GM12878 (cell line): Measurements from ENCODE around the gene KIAA0825. TPM values are rescaled to one million over a fixed set of nuclear protein-coding genes. Genes with fewer than 3 reads are reported as not detected.

ENCODE experiments used
- ATAC-seq: fragments of 200-7000 bp; cut with Tn5 transposase; 3 replicates; pipeline ENCODE4 v1.9.1; 2020; ENCODE audit warnings: mild to moderate bottlenecking, moderate library complexity
- BruUV-seq: library from RNA; stranded (reverse); fragments of 400-500 nt; replicated peaks from 2 replicates; lab custom pipeline; 2021; lab: Mats Ljungman, UMichigan
- CTCF ChIA-PET: fragments of 300-600 bp; sonication (Branson Sonifier 250); formaldehyde crosslinking; extraction: SDS; loops from one replicate; lab custom pipeline; 2021; ENCODE audit warnings: inconsistent platforms; lab: Yijun Ruan, JAX
- POLR2A ChIA-PET: fragments of 350-600 bp; formaldehyde crosslinking; extraction: SDS; loops from one replicate; lab custom pipeline; 2021; ENCODE audit warnings: inconsistent platforms; lab: Charles Lee
- RAD21 ChIA-PET: fragments of 300-600 bp; sonication (Branson Sonifier 250); formaldehyde crosslinking; loops from one replicate; lab custom pipeline; 2023; ENCODE audit warnings: antibody characterized with exemption; ENCODE audit not compliant: unreplicated experiment; lab: Charles Lee
- SMC1A ChIA-PET: fragments of 300-600 bp; sonication (Branson Sonifier 250); formaldehyde crosslinking; loops from one replicate; lab custom pipeline; 2023; ENCODE audit not compliant: unreplicated experiment, uncharacterized antibody; lab: Charles Lee
- DNase-seq: peaks from one replicate; pipeline ENCODE4 v3.0.0-alpha.2; 2011; ENCODE audit warnings: low read depth, low spot score
- FAIRE-seq: peaks from 3 replicates; lab custom pipeline; 2011; peaks lifted over from hg19 to GRCh38; lab: Jason Lieb, UNC
- H2AFZ ChIP-seq: 2 replicates; pipeline ENCODE4 v1.6.0; 2011; ENCODE audit warnings: low read depth, low read length, control low read depth; ENCODE audit not compliant: control insufficient read depth
- H3K27ac ChIP-seq: 2 replicates; pipeline ENCODE4 v1.5.1; 2011; ENCODE audit warnings: control low read depth; ENCODE audit not compliant: control insufficient read depth, insufficient read depth
- H3K27me3 ChIP-seq, 2 experiments: replicated peaks in 1 of 2; 2 replicates each; pipeline versions ENCODE4 v1.6.0 to v1.6.1; 2011; ENCODE audit warnings: low read length in 1 of 2; ENCODE audit not compliant: control insufficient read depth in 2 of 2, insufficient read depth in 2 of 2
- H3K36me3 ChIP-seq, 2 experiments: 2 replicates each; pipeline ENCODE4 v1.5.1; 2011; ENCODE audit warnings: low read length in 1 of 2; ENCODE audit not compliant: control insufficient read depth in 2 of 2, insufficient read depth in 2 of 2
- H3K4me1 ChIP-seq: 2 replicates; pipeline ENCODE4 v1.6.1; 2011; ENCODE audit warnings: mild to moderate bottlenecking, low read length, moderate library complexity, mixed read lengths; ENCODE audit not compliant: control insufficient read depth, insufficient read depth
- H3K4me2 ChIP-seq: 2 replicates; pipeline ENCODE4 v1.6.0; 2011; ENCODE audit warnings: control low read depth; ENCODE audit not compliant: control insufficient read depth, insufficient read depth
- H3K4me3 ChIP-seq: fragments of 200-600 bp; sonication (generic); 2 replicates; pipeline ENCODE4 v1.5.1; 2016
- H3K79me2 ChIP-seq: 2 replicates; pipeline ENCODE4 v1.6.0; 2011; ENCODE audit warnings: low read length; ENCODE audit not compliant: control insufficient read depth, insufficient read depth
- H3K9ac ChIP-seq: 2 replicates; pipeline ENCODE4 v1.8.0; 2011; ENCODE audit warnings: low read length, control low read depth, mixed read lengths; ENCODE audit not compliant: control insufficient read depth, insufficient read depth
- H3K9me3 ChIP-seq: replicated peaks from 3 replicates; pipeline ENCODE4 v1.5.1; 2011; ENCODE audit warnings: mild to moderate bottlenecking, low read length; ENCODE audit not compliant: control insufficient read depth, insufficient read depth
- H4K20me1 ChIP-seq: 2 replicates; pipeline ENCODE4 v1.6.0; 2011; ENCODE audit not compliant: control insufficient read depth, insufficient read depth
- EED ChIP-seq: sonication (generic); IDR thresholded peaks from 2 replicates; pipeline ENCODE4 v1.6.1; 2016; ENCODE audit warnings: antibody characterized with exemption, low read depth
- FOS ChIP-seq: IDR thresholded peaks from 3 replicates; pipeline ENCODE4 v1.6.1; 2011; ENCODE audit warnings: borderline replicate concordance; ENCODE audit not compliant: insufficient read length; ENCODE audit errors: extremely low read depth
- IKZF1 ChIP-seq: fragments of 450-650 bp; conservative IDR thresholded peaks from 2 replicates; pipeline ENCODE4 v1.6.1; 2017; ENCODE audit warnings: antibody characterized with exemption, mild to moderate bottlenecking
- RAD21 ChIP-seq: IDR thresholded peaks from 2 replicates; pipeline ENCODE4 v1.6.1; 2011; ENCODE audit warnings: mild to moderate bottlenecking, low read depth, low read length, moderate library complexity; ENCODE audit not compliant: insufficient read depth
- SREBF1 ChIP-seq: IDR thresholded peaks from 2 replicates; pipeline ENCODE4 v1.6.1; 2012; ENCODE audit warnings: mild to moderate bottlenecking, low read length
- WGBS: methylation state at CpG from one replicate; pipeline ENCODE4 v1.1.6; 2016; ENCODE audit warnings: low lambda C conversion rate; ENCODE audit not compliant: insufficient replicate concordance, insufficient coverage; ENCODE audit errors: missing lambda C conversion rate; 5-methylcytosine and 5-hydroxymethylcytosine counted together
- in situ Hi-C: fragments of 300-500 bp; cut with MboI; formaldehyde crosslinking; loops from 9 replicates; pipeline ENCODE4 v1.14.3; 2018; ENCODE audit warnings: mixed read lengths
- intact Hi-C: fragments of 100-400 bp; cut with micrococcal nuclease; formaldehyde crosslinking; loops from one replicate; pipeline ENCODE4 v1.14.2; 2022; ENCODE audit not compliant: unreplicated experiment
- polyA plus RNA-seq, 11 experiments: library from polyadenylated mRNA; depleted of rRNA in 4 of 11; unstranded in 6 of 11; stranded (reverse) in 5 of 11; fragments of >200 nt; fragmentation: Nextera tagmentation in 4 of 11; fragmentation: Illumina TruSeq in 1 of 11; extraction: Ambion mirVana in 4 of 11; extraction: Trizol in 1 of 11; gene quantifications; 1 replicate in 1 of 11; 2 replicates in 10 of 11; pipeline versions ENCODE4 v1.2.1 to v1.2.3, GENCODE V29; 2011 to 2016; ENCODE audit warnings: inconsistent platforms in 2 of 11, missing spikeins in 2 of 11, low read depth in 1 of 11
- total RNA-seq, 4 experiments: library from RNA; depleted of rRNA in 3 of 4; stranded (reverse); fragments of >200 nt in 3 of 4; fragmentation: Illumina TruSeq in 1 of 4; extraction: Trizol in 1 of 4; gene quantifications; 2 replicates each; pipeline versions ENCODE4 v1.2.1 to v1.2.3, GENCODE V29; 2013 to 2021
- TF ChIP-seq, protein P1 (sequence below): IDR thresholded peaks from 2 replicates; pipeline ENCODE4 v1.6.1; 2011; ENCODE audit warnings: low read depth, mild to moderate bottlenecking, low read length, moderate library complexity, borderline replicate concordance; ENCODE audit errors: extremely low read depth
- TF ChIP-seq, protein P2 (sequence below): IDR thresholded peaks from 2 replicates; pipeline ENCODE4 v1.6.1; 2011; ENCODE audit warnings: low read depth, low read length, improper control_type of control experiment, borderline replicate concordance
- TF ChIP-seq, protein P3 (sequence below): IDR thresholded peaks from 2 replicates; pipeline ENCODE4 v1.6.1; 2011; ENCODE audit warnings: borderline replicate concordance, low read depth, mild to moderate bottlenecking, moderate library complexity, low read length; ENCODE audit not compliant: insufficient read depth, poor library complexity, severe bottlenecking

KIAA0825 gene
- total and polyA plus RNA-seq, 10 of the 15 experiments (the other 5 are each of a cell fraction or from before 2014, with no cell fraction given): 0.55 to 1.9 (median 1.5) TPM

DNA sequence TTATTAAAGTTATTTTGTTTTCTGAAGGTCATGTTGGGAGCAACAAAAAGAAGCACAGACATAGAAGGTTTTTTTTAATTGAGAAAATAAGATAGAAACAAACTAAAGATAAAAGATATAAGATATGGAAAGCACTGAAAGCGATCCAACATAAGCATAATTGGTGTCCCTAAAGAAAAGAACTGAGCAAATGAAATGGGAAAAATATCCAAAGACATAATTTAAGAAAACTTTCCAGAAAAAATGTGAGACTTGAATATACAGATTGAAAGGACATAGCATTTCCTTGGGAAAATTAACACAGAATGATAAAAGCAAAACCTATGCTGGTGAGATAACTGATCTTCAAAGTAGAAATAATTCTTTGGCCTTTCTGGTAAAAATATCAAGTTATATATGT lies 289.3 kb downstream of the KIAA0825 start (continued):
- TF ChIP-seq IKZF1: no peak
- no peak for TF ChIP-seq EED
- TF ChIP-seq, protein P1, sequence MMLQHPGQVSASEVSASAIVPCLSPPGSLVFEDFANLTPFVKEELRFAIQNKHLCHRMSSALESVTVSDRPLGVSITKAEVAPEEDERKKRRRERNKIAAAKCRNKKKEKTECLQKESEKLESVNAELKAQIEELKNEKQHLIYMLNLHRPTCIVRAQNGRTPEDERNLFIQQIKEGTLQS: no peak
- TF ChIP-seq, protein P2, sequence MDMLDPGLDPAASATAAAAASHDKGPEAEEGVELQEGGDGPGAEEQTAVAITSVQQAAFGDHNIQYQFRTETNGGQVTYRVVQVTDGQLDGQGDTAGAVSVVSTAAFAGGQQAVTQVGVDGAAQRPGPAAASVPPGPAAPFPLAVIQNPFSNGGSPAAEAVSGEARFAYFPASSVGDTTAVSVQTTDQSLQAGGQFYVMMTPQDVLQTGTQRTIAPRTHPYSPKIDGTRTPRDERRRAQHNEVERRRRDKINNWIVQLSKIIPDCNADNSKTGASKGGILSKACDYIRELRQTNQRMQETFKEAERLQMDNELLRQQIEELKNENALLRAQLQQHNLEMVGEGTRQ: no peak
- no peak for TF ChIP-seq SREBF1
- no peak for TF ChIP-seq FOS

DNA sequence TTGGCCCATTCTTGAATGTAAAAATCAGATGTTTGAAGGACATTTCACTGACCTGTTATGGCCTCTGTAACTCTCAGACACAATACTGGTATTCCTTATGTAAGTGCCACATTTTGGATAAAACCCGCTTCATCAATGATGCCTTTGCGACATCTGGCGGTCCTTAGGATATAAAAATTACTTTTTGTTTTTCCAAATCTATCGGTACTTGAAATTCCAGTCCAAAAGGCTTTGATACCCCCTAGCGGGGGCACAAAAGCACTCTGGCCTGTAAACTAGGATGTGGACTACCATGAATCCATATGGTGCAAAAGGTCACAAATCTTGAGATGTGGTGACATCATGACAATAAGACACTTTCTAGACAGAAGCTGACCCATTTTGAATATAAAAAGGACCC lies 291.8 kb downstream of the KIAA0825 start:
- WGBS: 79% methylated on average over 5 of the region's 5 CpGs
- no TSS peak for BruUV-seq
- Histone ChIP-seq H3K27me3 (no peaks in the 10 kb centered on the region), H3K9ac (no peak overlapping the region), H3K4me1 (no peaks in the 10 kb centered on the region), H3K9me3 (no peaks in the 10 kb centered on the region), H3K79me2 (no peaks in the 10 kb centered on the region), H3K4me3 (no peak overlapping the region), H4K20me1 (no peaks in the 10 kb centered on the region), H3K27ac (no peak overlapping the region), H2AFZ (no peak overlapping the region), H3K36me3 (no peaks in the 10 kb centered on the region), H3K4me2 (no peak overlapping the region)
- POLR2A ChIA-PET: no interaction called here
- DNase-seq (no peak), ATAC-seq (no peak), FAIRE-seq (no peak)
- intact Hi-C loops: no loop called here
- RAD21 ChIA-PET: no interaction called here
- TF ChIP-seq, protein P3, sequence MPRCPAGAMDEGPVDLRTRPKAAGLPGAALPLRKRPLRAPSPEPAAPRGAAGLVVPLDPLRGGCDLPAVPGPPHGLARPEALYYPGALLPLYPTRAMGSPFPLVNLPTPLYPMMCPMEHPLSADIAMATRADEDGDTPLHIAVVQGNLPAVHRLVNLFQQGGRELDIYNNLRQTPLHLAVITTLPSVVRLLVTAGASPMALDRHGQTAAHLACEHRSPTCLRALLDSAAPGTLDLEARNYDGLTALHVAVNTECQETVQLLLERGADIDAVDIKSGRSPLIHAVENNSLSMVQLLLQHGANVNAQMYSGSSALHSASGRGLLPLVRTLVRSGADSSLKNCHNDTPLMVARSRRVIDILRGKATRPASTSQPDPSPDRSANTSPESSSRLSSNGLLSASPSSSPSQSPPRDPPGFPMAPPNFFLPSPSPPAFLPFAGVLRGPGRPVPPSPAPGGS: no peak
- TF ChIP-seq RAD21: peak; percentile 20; the same call in 1 of the 2 replicates
- in situ Hi-C loops: no loop called here
- CTCF ChIA-PET: interaction anchor here (0.8 kb wide), 1 partner anchor 15 kb away, joined by 3 read pairs; no protein-coding TSS in a partner anchor
- SMC1A ChIA-PET: interaction anchor here (0.8 to 1.2 kb wide), 2 partner anchors 14 to 119 kb away, joined by 3 read pairs; no protein-coding TSS in a partner anchor
